GM23338 (cell line): ENCODE data around the gene TPM1. TPM values are rescaled to one million over a fixed set of nuclear protein-coding genes. Genes with fewer than 3 reads are reported as not detected.
A peak's percentile ranks its signal among the peaks of the same experiment; 100 is the strongest.

Source experiments
- ATAC-seq: fragments of 200-7000 bp; cut with Tn5 transposase; 3 replicates; pipeline ENCODE4 v1.9.1; 2020
- DNase-seq: peaks from one replicate; pipeline ENCODE4 v3.0.0-alpha.2; 2015; ENCODE audit warnings: low spot score
- H2AFZ ChIP-seq: fragments of 200-600 bp; sonication (generic); 2 replicates; pipeline ENCODE4 v1.8.0; 2016; ENCODE audit warnings: antibody characterized with exemption, mild to moderate bottlenecking, moderate library complexity
- H3F3A ChIP-seq: fragments of 200-600 bp; sonication (generic); replicated peaks from 2 replicates; pipeline ENCODE4 v1.8.0; 2017; ENCODE audit warnings: antibody characterized with exemption, mixed run types, low read depth
- H3K27ac ChIP-seq: fragments of 200-600 bp; sonication (generic); 2 replicates; pipeline ENCODE4 v1.6.1; 2016; ENCODE audit warnings: low read depth
- H3K27me3 ChIP-seq: fragments of 200-600 bp; sonication (generic); 2 replicates; pipeline ENCODE4 v1.8.0; 2016; ENCODE audit warnings: mild to moderate bottlenecking, mixed run types, moderate library complexity; ENCODE audit not compliant: insufficient read depth
- H3K36me3 ChIP-seq: fragments of 200-600 bp; sonication (generic); 2 replicates; pipeline ENCODE4 v1.8.0; 2016; ENCODE audit warnings: mild to moderate bottlenecking; ENCODE audit not compliant: insufficient read depth
- H3K4me1 ChIP-seq: fragments of 200-600 bp; sonication (generic); 2 replicates; pipeline ENCODE4 v1.8.0; 2016; ENCODE audit warnings: mild to moderate bottlenecking, moderate library complexity; ENCODE audit not compliant: insufficient read depth
- H3K4me2 ChIP-seq: fragments of 200-600 bp; sonication (generic); 2 replicates; pipeline ENCODE4 v1.7.1; 2017; ENCODE audit warnings: mixed run types
- H3K4me3 ChIP-seq: fragments of 200-600 bp; sonication (generic); 2 replicates; pipeline ENCODE4 v1.6.1; 2016; ENCODE audit warnings: mixed run types
- H3K79me2 ChIP-seq: fragments of 200-600 bp; sonication (generic); replicated peaks from 2 replicates; pipeline ENCODE4 v1.8.0; 2017; ENCODE audit warnings: mild to moderate bottlenecking; ENCODE audit not compliant: insufficient read depth
- H3K9me2 ChIP-seq: fragments of 200-600 bp; sonication (generic); 2 replicates; pipeline ENCODE4 v1.8.0; 2017; ENCODE audit not compliant: insufficient read depth
- H4K20me1 ChIP-seq: fragments of 200-600 bp; sonication (generic); replicated peaks from 2 replicates; pipeline ENCODE4 v1.8.0; 2017; ENCODE audit warnings: mild to moderate bottlenecking; ENCODE audit not compliant: insufficient read depth
- H3K27ac Mint-ChIP-seq: 2 replicates; pipeline ENCODE4 v1.8.0; 2020; ENCODE audit warnings: inconsistent platforms, mild to moderate bottlenecking, moderate library complexity, mixed read lengths
- H3K27me3 Mint-ChIP-seq: 3 replicates; pipeline ENCODE4 v1.8.0; 2022; ENCODE audit warnings: low read depth, mild to moderate bottlenecking, moderate library complexity, mixed read lengths, inconsistent platforms; ENCODE audit not compliant: insufficient read depth, poor library complexity
- H3K36me3 Mint-ChIP-seq: 3 replicates; pipeline ENCODE4 v1.8.0; 2021; ENCODE audit warnings: low read depth, mild to moderate bottlenecking, inconsistent platforms, moderate library complexity, mixed read lengths
- H3K4me1 Mint-ChIP-seq: 3 replicates; pipeline ENCODE4 v1.8.0; 2020; ENCODE audit warnings: mild to moderate bottlenecking, inconsistent platforms, mixed read lengths
- H3K4me3 Mint-ChIP-seq: 3 replicates; pipeline ENCODE4 v1.8.0; 2021; ENCODE audit warnings: moderate library complexity, mild to moderate bottlenecking, inconsistent platforms, mixed read lengths
- H3K9me3 Mint-ChIP-seq: 3 replicates; pipeline ENCODE4 v1.8.0; 2020; ENCODE audit warnings: moderate library complexity, mild to moderate bottlenecking, inconsistent platforms, mixed read lengths
- CREB1 ChIP-seq: fragments of 250-450 bp; sonication (Bioruptor Pico); IDR thresholded peaks from 2 replicates; pipeline ENCODE4 v1.5.0; 2020; ENCODE audit warnings: low read depth, mild to moderate bottlenecking, moderate library complexity
- CTCF ChIP-seq, 2 experiments: fragments of 200-600 bp in 1 of 2; sonication (generic) in 1 of 2; conservative IDR thresholded peaks; 2 replicates each; pipeline versions ENCODE4 v1.5.1 to v1.6.1; 2016 to 2017; ENCODE audit warnings: antibody characterized with exemption in 2 of 2, low read depth in 2 of 2, mild to moderate bottlenecking in 2 of 2, moderate library complexity in 1 of 2
- EZH2phosphoT487 ChIP-seq: fragments of 200-600 bp; sonication (generic); IDR thresholded peaks from one replicate; pipeline ENCODE4 v1.8.1; 2018; ENCODE audit warnings: antibody characterized with exemption; ENCODE audit not compliant: unreplicated experiment
- JUNB ChIP-seq: IDR thresholded peaks from one replicate; pipeline ENCODE4 v1.6.1; 2016; ENCODE audit warnings: antibody characterized with exemption; ENCODE audit not compliant: unreplicated experiment
- REST ChIP-seq: IDR thresholded peaks from one replicate; pipeline ENCODE4 v1.6.1; 2018; ENCODE audit warnings: antibody characterized with exemption; ENCODE audit not compliant: unreplicated experiment
- STAT1 ChIP-seq: IDR thresholded peaks from one replicate; pipeline ENCODE4 v1.6.1; 2016; ENCODE audit warnings: antibody characterized with exemption; ENCODE audit not compliant: unreplicated experiment
- ZNF462 ChIP-seq: fragments of 250-450 bp; sonication (Bioruptor Pico); IDR thresholded peaks from 2 replicates; pipeline ENCODE4 v1.5.0; 2020; ENCODE audit warnings: mild to moderate bottlenecking, moderate library complexity
- polyA plus RNA-seq: library from polyadenylated mRNA; unstranded; fragments of >200 nt; fragmentation: Nextera tagmentation; extraction: Ambion mirVana; gene quantifications from 2 replicates; pipeline ENCODE4 v1.2.1, GENCODE V29; 2016
- total RNA-seq: library from RNA; depleted of rRNA; stranded (reverse); fragments of >200 nt; shearing (Covaris generic); gene quantifications from 2 replicates; pipeline ENCODE4 v1.2.3, GENCODE V29; 2014

The TPM1 gene
- total and polyA plus RNA-seq, 2 experiments from 2014 or later: 449 to 913 TPM

GRCh38 chr15:63083541-63083940 lies 41.0 kb downstream of the TPM1 start:
- Histone ChIP-seq H3K9me2 (no peaks in the 10 kb centered on the region), H3K36me3 (no peaks in the 10 kb centered on the region), H3K4me1 (peaks cover 54% of the 10 kb centered on the region), H3K27ac (peak overlapping the region; percentile 95; the same call in 1 of the 2 replicates), H2AFZ (peak overlapping the region; percentile 86; the same call in 1 of the 2 replicates), H3F3A (peaks cover 5% of the 10 kb centered on the region; the same call in 1 of the 2 replicates), H3K27me3 (no peaks in the 10 kb centered on the region), H4K20me1 (no peaks in the 10 kb centered on the region), H3K4me2 (peak overlapping the region; percentile 14; the same call in 1 of the 2 replicates), H3K79me2 (no peaks in the 10 kb centered on the region), H3K4me3 (no peak overlapping the region)
- no peak overlapping the region for H3K4me3 Mint-ChIP-seq
- H3K36me3 Mint-ChIP-seq: no peaks in the 10 kb centered on the region
- H3K27me3 Mint-ChIP-seq: peaks cover 13% of the 10 kb centered on the region
- no peaks in the 10 kb centered on the region for H3K9me3 Mint-ChIP-seq
- TF ChIP-seq STAT1 (no peak), CTCF (conservative IDR thresholded peaks at IDR 0.05; ENCODE audit: low read depth in 2 of 2) (peak in 1 of 2 experiments; percentile 29; a peak in 2 of 4 replicates)
- H3K4me1 Mint-ChIP-seq: peaks cover 47% of the 10 kb centered on the region
- ATAC-seq (peak; percentile 18; the same call in 2 of the 3 replicates), DNase-seq (peak; percentile 27)
- no peak overlapping the region for H3K27ac Mint-ChIP-seq

- peaks cover 52% of the 10 kb centered on the region for H3K4me1 Mint-ChIP-seq
- H3F3A ChIP-seq: peaks cover 11% of the 10 kb centered on the region
- H3K36me3 ChIP-seq: no peaks in the 10 kb centered on the region
- no peaks in the 10 kb centered on the region for H3K27me3 ChIP-seq
- H3K4me1 ChIP-seq: peaks cover 59% of the 10 kb centered on the region
- no peak overlapping the region for H3K4me3 Mint-ChIP-seq
- no peak overlapping the region for H3K4me2 ChIP-seq
- DNase-seq: no peak
- peaks cover 10% of the 10 kb centered on the region for H3K27me3 Mint-ChIP-seq
- no peaks in the 10 kb centered on the region for H3K9me2 ChIP-seq
- H3K4me3 ChIP-seq: no peak overlapping the region
- no peaks in the 10 kb centered on the region for H3K36me3 Mint-ChIP-seq
- no peaks in the 10 kb centered on the region for H3K79me2 ChIP-seq
- H4K20me1 ChIP-seq: no peaks in the 10 kb centered on the region
- no peak for ATAC-seq
- H3K27ac ChIP-seq: no peak overlapping the region
- H3K9me3 Mint-ChIP-seq: no peaks in the 10 kb centered on the region
- H2AFZ ChIP-seq: no peak overlapping the region
- no peak overlapping the region for H3K27ac Mint-ChIP-seq
- TF ChIP-seq STAT1 (no peak), EZH2phosphoT487 (no peak), CREB1 (no peak), CTCF (conservative IDR thresholded peaks at IDR 0.05; ENCODE audit: low read depth in 2 of 2) (no peak), JUNB (no peak), REST (no peak), ZNF462 (CRISPR knock-in tag) (no peak)
These were observed 42.3 kb downstream of the TPM1 start for GRCh38 chr15:63084806-63085205.
